HCT116 (cell line): ENCODE results near the gene FDXR. TPM values are rescaled to one million over a fixed set of nuclear protein-coding genes. Genes with fewer than 3 reads are reported as not detected.

Source experiments
- ATAC-seq: fragments of 200-7000 bp; cut with Tn5 transposase; 2 replicates; pipeline ENCODE4 v1.9.1; 2020; ENCODE audit warnings: mild to moderate bottlenecking, moderate library complexity
- BruUV-seq: library from RNA; stranded (reverse); fragments of 400-500 nt; replicated peaks from 2 replicates; lab custom pipeline; 2021; lab: Mats Ljungman, UMichigan
- CTCF ChIA-PET: fragments of 300-600 bp; sonication (Branson Sonifier 250); formaldehyde crosslinking; loops from one replicate; lab custom pipeline; 2021; ENCODE audit warnings: antibody characterized with exemption; lab: Charles Lee
- POLR2A ChIA-PET: fragments of 300-600, 350-600 bp; sonication (Branson Sonifier 250); formaldehyde crosslinking; loops from one replicate; lab custom pipeline; 2021; ENCODE audit warnings: antibody characterized with exemption; lab: Charles Lee
- RAD21 ChIA-PET, 2 experiments: fragments of 300-600 bp; sonication (Branson Sonifier 250); formaldehyde crosslinking; loops; one replicate each; lab custom pipeline; 2023; ENCODE audit warnings: low total read pairs in 2 of 2; ENCODE audit not compliant: uncharacterized antibody in 2 of 2, unreplicated experiment in 2 of 2, low non-redundant PET in 1 of 2; lab: Charles Lee
- DNase-seq: peaks from one replicate; pipeline ENCODE4 v3.0.0-alpha.2; 2010; ENCODE audit warnings: low read depth, low spot score
- H2AFZ ChIP-seq: fragments of 200-600 bp; shearing (Covaris generic), sonication (generic); 2 replicates; pipeline ENCODE4 v1.6.1; 2017; ENCODE audit warnings: low read depth, mixed run types, mixed read lengths, antibody characterized with exemption, low read length; ENCODE audit not compliant: poor library complexity, severe bottlenecking
- H3K27ac ChIP-seq: 2 replicates; pipeline ENCODE4 v1.5.1; 2012; ENCODE audit warnings: low read depth, low read length
- H3K27me3 ChIP-seq: fragments of 200-600 bp; sonication (generic); 2 replicates; pipeline ENCODE4 v1.6.1; 2016; ENCODE audit warnings: mixed run types, low read length, mixed read lengths; ENCODE audit not compliant: insufficient read depth
- H3K36me3 ChIP-seq, 2 experiments: fragments of 200-500 bp in 1 of 2; fragments of 200-600 bp in 1 of 2; sonication (Bioruptor generic) in 1 of 2; sonication (generic) in 1 of 2; 2 replicates each; pipeline versions ENCODE4 v1.5.1 to v1.6.1; 2014 to 2016; ENCODE audit warnings: low read length in 2 of 2, inconsistent platforms in 1 of 2, mixed read lengths in 1 of 2, mixed run types in 1 of 2; ENCODE audit not compliant: insufficient read depth in 2 of 2, control insufficient read depth in 1 of 2
- H3K4me1 ChIP-seq, 2 experiments: fragments of 200-600 bp in 1 of 2; sonication (generic) in 1 of 2; 2 replicates each; pipeline versions ENCODE4 v1.5.1 to v1.6.1; 2012 to 2017; ENCODE audit warnings: low read length in 2 of 2, inconsistent platforms in 1 of 2, mild to moderate bottlenecking in 1 of 2, mixed read lengths in 1 of 2, mixed run types in 1 of 2, moderate library complexity in 1 of 2; ENCODE audit not compliant: insufficient read depth in 2 of 2, control insufficient read depth in 1 of 2
- H3K4me2 ChIP-seq: fragments of 200-600 bp; sonication (generic); 2 replicates; pipeline ENCODE4 v1.6.1; 2017; ENCODE audit warnings: mixed run types, low read length, mixed read lengths
- H3K4me3 ChIP-seq, 2 experiments: fragments of 200-600 bp in 1 of 2; sonication (generic) in 1 of 2; replicated peaks in 1 of 2; 2 replicates each; pipeline ENCODE4 v1.5.1; 2011 to 2016; ENCODE audit warnings: low read length in 2 of 2, control low read depth in 1 of 2, low read depth in 1 of 2, mild to moderate bottlenecking in 1 of 2, mixed read lengths in 1 of 2, mixed run types in 1 of 2
- H3K79me2 ChIP-seq: fragments of 200-600 bp; sonication (generic); 2 replicates; pipeline ENCODE4 v1.6.1; 2017; ENCODE audit warnings: mild to moderate bottlenecking, mixed run types, low read length, moderate library complexity, mixed read lengths; ENCODE audit not compliant: insufficient read depth
- H3K9ac ChIP-seq: fragments of 200-600 bp; sonication (generic); 2 replicates; pipeline ENCODE4 v1.6.1; 2016; ENCODE audit warnings: low read length, mixed read lengths
- H3K9me2 ChIP-seq: fragments of 200-600 bp; sonication (generic), shearing (Covaris generic); 2 replicates; pipeline ENCODE4 v1.6.1; 2017; ENCODE audit warnings: mixed run types, mild to moderate bottlenecking, moderate library complexity; ENCODE audit not compliant: insufficient read depth
- H3K9me3 ChIP-seq, 2 experiments: fragments of 200-500 bp in 1 of 2; fragments of 200-600 bp in 1 of 2; sonication (Bioruptor generic) in 1 of 2; sonication (generic) in 1 of 2; 2 replicates each; pipeline ENCODE4 v1.6.1; 2014 to 2017; ENCODE audit warnings: low read length in 2 of 2, mixed read lengths in 2 of 2, inconsistent platforms in 1 of 2, low read depth in 1 of 2, mild to moderate bottlenecking in 1 of 2, mixed run types in 1 of 2, moderate library complexity in 1 of 2; ENCODE audit not compliant: control insufficient read depth in 1 of 2, insufficient read depth in 1 of 2
- H4K20me1 ChIP-seq: fragments of 200-600 bp; sonication (generic), shearing (Covaris generic); 2 replicates; pipeline ENCODE4 v1.6.1; 2017; ENCODE audit warnings: mixed run types, mild to moderate bottlenecking, moderate library complexity; ENCODE audit not compliant: insufficient read depth
- CBX3 ChIP-seq: IDR thresholded peaks from 2 replicates; pipeline ENCODE4 v1.6.1; 2012; ENCODE audit warnings: low read depth
- CEBPB ChIP-seq: IDR thresholded peaks from 2 replicates; pipeline ENCODE4 v1.6.1; 2012; ENCODE audit warnings: low read depth
- EGR1 ChIP-seq: IDR thresholded peaks from 2 replicates; pipeline ENCODE4 v1.6.1; 2012; ENCODE audit warnings: low read depth
- ELF1 ChIP-seq: IDR thresholded peaks from 2 replicates; pipeline ENCODE4 v1.6.1; 2012; ENCODE audit warnings: low read depth, borderline replicate concordance
- EZH2 ChIP-seq: fragments of 200-600 bp; sonication (generic); IDR thresholded peaks from 2 replicates; pipeline ENCODE4 v1.6.1; 2017; ENCODE audit warnings: antibody characterized with exemption, mixed run types
- EZH2phosphoT487 ChIP-seq: fragments of 200-600 bp; IDR thresholded peaks from 2 replicates; pipeline ENCODE4 v1.6.1; 2018; ENCODE audit warnings: antibody characterized with exemption, borderline replicate concordance
- JUND ChIP-seq: IDR thresholded peaks from 2 replicates; pipeline ENCODE4 v1.6.1; 2012
- POLR2A ChIP-seq: IDR thresholded peaks from 2 replicates; pipeline ENCODE4 v1.7.0; 2011; ENCODE audit warnings: borderline replicate concordance; ENCODE audit not compliant: insufficient read depth, insufficient read length; ENCODE audit errors: extremely low read depth
- RAD21 ChIP-seq: IDR thresholded peaks from 2 replicates; pipeline ENCODE4 v1.6.1; 2012; ENCODE audit warnings: low read depth, mild to moderate bottlenecking
- SIN3A ChIP-seq: IDR thresholded peaks from 2 replicates; pipeline ENCODE4 v1.6.1; 2012; ENCODE audit warnings: low read depth
- SP1 ChIP-seq: IDR thresholded peaks from 2 replicates; pipeline ENCODE4 v1.6.1; 2012; ENCODE audit warnings: low read depth
- YY1 ChIP-seq: IDR thresholded peaks from 2 replicates; pipeline ENCODE4 v1.6.1; 2011; ENCODE audit warnings: low read length, low read depth, moderate library complexity, mild to moderate bottlenecking; ENCODE audit not compliant: insufficient replicate concordance; ENCODE audit errors: extremely low read depth
- ZFX ChIP-seq: fragments of 450-650 bp; IDR thresholded peaks from 2 replicates; pipeline ENCODE4 v1.6.1; 2017
- intact Hi-C: fragments of 100-400 bp; cut with micrococcal nuclease; formaldehyde crosslinking; loops from 2 replicates; pipeline ENCODE4 v1.10.0; 2022
- total RNA-seq: library from RNA; stranded (reverse); gene quantifications from one replicate; pipeline ENCODE4 v1.2.1, GENCODE V29; 2021; ENCODE audit not compliant: unreplicated experiment
- TF ChIP-seq, protein P1 (sequence below): IDR thresholded peaks from 2 replicates; pipeline ENCODE4 v1.6.1; 2011; ENCODE audit warnings: mild to moderate bottlenecking, low read length, moderate library complexity; ENCODE audit not compliant: insufficient replicate concordance; ENCODE audit errors: extremely low read depth
- TF ChIP-seq, protein P2 (sequence below): IDR thresholded peaks from 2 replicates; pipeline ENCODE4 v1.6.1; 2012; ENCODE audit warnings: low read depth
- TF ChIP-seq, protein P3 (sequence below): IDR thresholded peaks from 2 replicates; pipeline ENCODE4 v1.6.1; 2012
- TF ChIP-seq, protein P4 (sequence below): IDR thresholded peaks from 2 replicates; pipeline ENCODE4 v1.6.1; 2012

FDXR gene
- total RNA-seq, 1 experiment from 2014 or later, result 98.8 TPM

DNA sequence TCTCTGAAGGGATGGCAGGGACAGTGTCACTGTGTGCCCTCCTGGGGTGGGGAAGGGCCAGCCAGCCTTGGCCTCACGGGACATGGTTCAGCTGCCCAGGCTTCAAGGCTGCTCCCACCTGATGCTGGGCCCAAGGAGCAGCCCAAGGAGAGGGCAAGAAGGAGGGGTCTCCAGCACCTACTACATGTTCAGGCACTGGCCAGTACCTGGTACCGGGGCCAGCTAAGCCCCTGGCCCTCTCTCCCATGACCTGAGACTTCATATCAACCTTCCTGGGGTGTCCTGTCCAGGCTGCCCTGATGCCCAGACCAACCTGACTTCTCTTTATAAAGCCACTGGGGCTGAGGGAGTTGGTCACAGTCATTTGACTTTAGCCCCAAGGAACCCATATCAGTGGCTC is 49.0 kb upstream of the FDXR start:
- Histone ChIP-seq H3K4me2 (peak overlapping the region; percentile 18; the same call in 1 of the 2 replicates), H3K79me2 (no peaks in the 10 kb centered on the region), H2AFZ (no peak overlapping the region), H3K36me3 (peaks cover 0 to 2% of the 10 kb centered on the region in 2 experiments; a peak in 1 of 4 replicates), H3K4me1 (peaks cover 16 to 34% of the 10 kb centered on the region in 2 experiments), H3K9me2 (no peaks in the 10 kb centered on the region), H4K20me1 (no peaks in the 10 kb centered on the region), H3K27me3 (peaks cover 4% of the 10 kb centered on the region; the same call in 1 of the 2 replicates), H3K4me3 (no peak overlapping the region), H3K9ac (no peak overlapping the region), H3K9me3 (no peaks in the 10 kb centered on the region), H3K27ac (peak overlapping the region; percentile 13; the same call in 1 of the 2 replicates)
- DNase-seq (no peak), ATAC-seq (no peak)
- ChIA-PET RAD21 (interaction anchor here in 1 of 2 experiments (0.6 kb wide), 1 partner anchor 50 kb away, joined by 10 read pairs; no protein-coding TSS in a partner anchor), CTCF (interaction anchor here (1.7 kb wide), 1 partner anchor 49 kb away, joined by 6 read pairs; the partner anchor contains the start of gene FDXR), POLR2A (no interaction called here)
- TF ChIP-seq, protein P1, sequence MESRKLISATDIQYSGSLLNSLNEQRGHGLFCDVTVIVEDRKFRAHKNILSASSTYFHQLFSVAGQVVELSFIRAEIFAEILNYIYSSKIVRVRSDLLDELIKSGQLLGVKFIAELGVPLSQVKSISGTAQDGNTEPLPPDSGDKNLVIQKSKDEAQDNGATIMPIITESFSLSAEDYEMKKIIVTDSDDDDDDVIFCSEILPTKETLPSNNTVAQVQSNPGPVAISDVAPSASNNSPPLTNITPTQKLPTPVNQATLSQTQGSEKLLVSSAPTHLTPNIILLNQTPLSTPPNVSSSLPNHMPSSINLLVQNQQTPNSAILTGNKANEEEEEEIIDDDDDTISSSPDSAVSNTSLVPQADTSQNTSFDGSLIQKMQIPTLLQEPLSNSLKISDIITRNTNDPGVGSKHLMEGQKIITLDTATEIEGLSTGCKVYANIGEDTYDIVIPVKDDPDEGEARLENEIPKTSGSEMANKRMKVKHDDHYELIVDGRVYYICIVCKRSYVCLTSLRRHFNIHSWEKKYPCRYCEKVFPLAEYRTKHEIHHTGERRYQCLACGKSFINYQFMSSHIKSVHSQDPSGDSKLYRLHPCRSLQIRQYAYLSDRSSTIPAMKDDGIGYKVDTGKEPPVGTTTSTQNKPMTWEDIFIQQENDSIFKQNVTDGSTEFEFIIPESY, result no peak
- TF ChIP-seq, protein P2, sequence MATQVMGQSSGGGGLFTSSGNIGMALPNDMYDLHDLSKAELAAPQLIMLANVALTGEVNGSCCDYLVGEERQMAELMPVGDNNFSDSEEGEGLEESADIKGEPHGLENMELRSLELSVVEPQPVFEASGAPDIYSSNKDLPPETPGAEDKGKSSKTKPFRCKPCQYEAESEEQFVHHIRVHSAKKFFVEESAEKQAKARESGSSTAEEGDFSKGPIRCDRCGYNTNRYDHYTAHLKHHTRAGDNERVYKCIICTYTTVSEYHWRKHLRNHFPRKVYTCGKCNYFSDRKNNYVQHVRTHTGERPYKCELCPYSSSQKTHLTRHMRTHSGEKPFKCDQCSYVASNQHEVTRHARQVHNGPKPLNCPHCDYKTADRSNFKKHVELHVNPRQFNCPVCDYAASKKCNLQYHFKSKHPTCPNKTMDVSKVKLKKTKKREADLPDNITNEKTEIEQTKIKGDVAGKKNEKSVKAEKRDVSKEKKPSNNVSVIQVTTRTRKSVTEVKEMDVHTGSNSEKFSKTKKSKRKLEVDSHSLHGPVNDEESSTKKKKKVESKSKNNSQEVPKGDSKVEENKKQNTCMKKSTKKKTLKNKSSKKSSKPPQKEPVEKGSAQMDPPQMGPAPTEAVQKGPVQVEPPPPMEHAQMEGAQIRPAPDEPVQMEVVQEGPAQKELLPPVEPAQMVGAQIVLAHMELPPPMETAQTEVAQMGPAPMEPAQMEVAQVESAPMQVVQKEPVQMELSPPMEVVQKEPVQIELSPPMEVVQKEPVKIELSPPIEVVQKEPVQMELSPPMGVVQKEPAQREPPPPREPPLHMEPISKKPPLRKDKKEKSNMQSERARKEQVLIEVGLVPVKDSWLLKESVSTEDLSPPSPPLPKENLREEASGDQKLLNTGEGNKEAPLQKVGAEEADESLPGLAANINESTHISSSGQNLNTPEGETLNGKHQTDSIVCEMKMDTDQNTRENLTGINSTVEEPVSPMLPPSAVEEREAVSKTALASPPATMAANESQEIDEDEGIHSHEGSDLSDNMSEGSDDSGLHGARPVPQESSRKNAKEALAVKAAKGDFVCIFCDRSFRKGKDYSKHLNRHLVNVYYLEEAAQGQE, result no peak
- TF ChIP-seq JUND (no peak), ELF1 (no peak), ZFX (no peak), CBX3 (no peak), SP1 (no peak), RAD21 (no peak), POLR2A (no peak), CEBPB (no peak), SIN3A (no peak), EZH2phosphoT487 (no peak), EZH2 (no peak), YY1 (no peak), EGR1 (no peak)
- TF ChIP-seq, protein P3, sequence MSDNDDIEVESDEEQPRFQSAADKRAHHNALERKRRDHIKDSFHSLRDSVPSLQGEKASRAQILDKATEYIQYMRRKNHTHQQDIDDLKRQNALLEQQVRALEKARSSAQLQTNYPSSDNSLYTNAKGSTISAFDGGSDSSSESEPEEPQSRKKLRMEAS, result no peak
- TF ChIP-seq, protein P4, sequence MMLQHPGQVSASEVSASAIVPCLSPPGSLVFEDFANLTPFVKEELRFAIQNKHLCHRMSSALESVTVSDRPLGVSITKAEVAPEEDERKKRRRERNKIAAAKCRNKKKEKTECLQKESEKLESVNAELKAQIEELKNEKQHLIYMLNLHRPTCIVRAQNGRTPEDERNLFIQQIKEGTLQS, result no peak
- BruUV-seq, result no TSS peak
- intact Hi-C loops, result no loop called here
